IMR-90 (cell line): Measurements from ENCODE around the gene PPM1M.

Experiments used
- POLR2A ChIP-seq: IDR thresholded peaks from 2 replicates; pipeline ENCODE4 v1.6.1; 2012; ENCODE audit warnings: mild to moderate bottlenecking, low read depth, low read length
- TF ChIP-seq, protein P1 (sequence below): conservative IDR thresholded peaks from 2 replicates; pipeline ENCODE4 v1.5.1; 2012; ENCODE audit warnings: mild to moderate bottlenecking, low read depth, low read length, improper control_type of control experiment

DNA sequence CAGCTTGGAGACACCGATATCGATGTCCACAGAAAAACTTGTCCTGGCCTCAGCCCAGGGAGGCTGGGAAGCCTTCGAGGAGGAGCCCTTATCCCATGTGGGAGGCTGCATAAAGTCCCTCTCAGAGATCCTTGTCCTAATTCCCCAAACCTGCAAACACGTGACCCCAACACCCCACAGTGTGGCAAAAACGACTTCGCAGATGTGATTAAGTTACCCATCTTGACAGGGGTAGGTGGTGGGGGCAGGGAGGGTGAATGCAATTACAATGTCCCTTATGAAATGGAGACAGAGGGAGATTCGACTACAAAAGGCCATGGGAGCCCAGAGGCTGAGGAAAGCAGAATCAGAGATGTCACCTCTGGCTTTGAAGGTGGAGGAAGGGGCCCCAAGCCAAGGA is 17.8 kb upstream of the PPM1M start:
- TF ChIP-seq, protein P1, sequence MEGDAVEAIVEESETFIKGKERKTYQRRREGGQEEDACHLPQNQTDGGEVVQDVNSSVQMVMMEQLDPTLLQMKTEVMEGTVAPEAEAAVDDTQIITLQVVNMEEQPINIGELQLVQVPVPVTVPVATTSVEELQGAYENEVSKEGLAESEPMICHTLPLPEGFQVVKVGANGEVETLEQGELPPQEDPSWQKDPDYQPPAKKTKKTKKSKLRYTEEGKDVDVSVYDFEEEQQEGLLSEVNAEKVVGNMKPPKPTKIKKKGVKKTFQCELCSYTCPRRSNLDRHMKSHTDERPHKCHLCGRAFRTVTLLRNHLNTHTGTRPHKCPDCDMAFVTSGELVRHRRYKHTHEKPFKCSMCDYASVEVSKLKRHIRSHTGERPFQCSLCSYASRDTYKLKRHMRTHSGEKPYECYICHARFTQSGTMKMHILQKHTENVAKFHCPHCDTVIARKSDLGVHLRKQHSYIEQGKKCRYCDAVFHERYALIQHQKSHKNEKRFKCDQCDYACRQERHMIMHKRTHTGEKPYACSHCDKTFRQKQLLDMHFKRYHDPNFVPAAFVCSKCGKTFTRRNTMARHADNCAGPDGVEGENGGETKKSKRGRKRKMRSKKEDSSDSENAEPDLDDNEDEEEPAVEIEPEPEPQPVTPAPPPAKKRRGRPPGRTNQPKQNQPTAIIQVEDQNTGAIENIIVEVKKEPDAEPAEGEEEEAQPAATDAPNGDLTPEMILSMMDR: no peak
- no peak for TF ChIP-seq POLR2A
